HepG2 (cell line): ENCODE data around the gene POGK. TPM values are rescaled to one million over a fixed set of nuclear protein-coding genes. Genes with fewer than 3 reads are reported as not detected.

ENCODE experiments used
- ATRX ChIP-seq: sonication (generic); formaldehyde crosslinking; IDR thresholded peaks from 2 replicates; pipeline ENCODE4 v1.4.0; 2020; ENCODE audit warnings: missing genetic modification reagents, borderline replicate concordance
- E2F1 ChIP-seq: sonication (generic); formaldehyde crosslinking; IDR thresholded peaks from 2 replicates; pipeline ENCODE4 v1.5.0; 2020; ENCODE audit warnings: missing genetic modification reagents
- FOXK1 ChIP-seq: sonication (generic); formaldehyde crosslinking; IDR thresholded peaks from 2 replicates; pipeline ENCODE4 v1.4.0; 2020; ENCODE audit warnings: low read depth, missing genetic modification reagents, borderline replicate concordance
- FOXO4 ChIP-seq: sonication (generic); formaldehyde crosslinking; conservative IDR thresholded peaks from 2 replicates; pipeline ENCODE4 v1.8.1; 2023; ENCODE audit warnings: missing genetic modification reagents
- HNRNPK ChIP-seq: fragments of 200-400 bp; formaldehyde crosslinking; IDR thresholded peaks from 2 replicates; pipeline ENCODE4 v1.6.1; 2018; ENCODE audit warnings: low read length, low read depth, moderate library complexity, mild to moderate bottlenecking; ENCODE audit not compliant: poor library complexity, severe bottlenecking
- HOXA9 ChIP-seq: sonication (generic); formaldehyde crosslinking; IDR thresholded peaks from 2 replicates; pipeline ENCODE4 v1.8.1; 2022; ENCODE audit warnings: missing genetic modification reagents, mild to moderate bottlenecking, moderate library complexity, borderline replicate concordance
- HOXD1 ChIP-seq: sonication (generic); formaldehyde crosslinking; IDR thresholded peaks from 2 replicates; pipeline ENCODE4 v1.5.0; 2020; ENCODE audit warnings: missing genetic modification reagents
- NKX3-1 ChIP-seq: sonication (generic); formaldehyde crosslinking; IDR thresholded peaks from 2 replicates; pipeline ENCODE4 v1.5.0; 2020; ENCODE audit warnings: missing genetic modification reagents
- ZBTB34 ChIP-seq: sonication (generic); formaldehyde crosslinking; IDR thresholded peaks from 2 replicates; pipeline ENCODE4 v1.8.0; 2022; ENCODE audit warnings: mild to moderate bottlenecking, missing genetic modification reagents
- ZEB1 ChIP-seq: IDR thresholded peaks from 2 replicates; pipeline ENCODE4 v1.6.1; 2012; ENCODE audit warnings: mild to moderate bottlenecking, low read depth, inconsistent platforms; ENCODE audit not compliant: insufficient replicate concordance
- ZKSCAN5 ChIP-seq: sonication (generic); formaldehyde crosslinking; IDR thresholded peaks from 2 replicates; pipeline ENCODE4 v1.5.1; 2020; ENCODE audit warnings: mild to moderate bottlenecking, missing genetic modification reagents
- ZNF331 ChIP-seq: sonication (generic); formaldehyde crosslinking; IDR thresholded peaks from 2 replicates; pipeline ENCODE4 v1.4.0; 2020; ENCODE audit warnings: missing genetic modification reagents
- ZNF431 ChIP-seq: sonication (generic); formaldehyde crosslinking; IDR thresholded peaks from 2 replicates; pipeline ENCODE4 v1.9.0; 2022; ENCODE audit warnings: missing genetic modification reagents, low read depth, mild to moderate bottlenecking, borderline replicate concordance
- polyA plus RNA-seq, 8 experiments: library from polyadenylated mRNA; depleted of rRNA in 3 of 8; stranded (reverse) in 7 of 8; unstranded in 1 of 8; fragments of >200 nt; fragmentation: Illumina TruSeq in 4 of 8; extraction: Trizol in 4 of 8; gene quantifications; 2 replicates each; pipeline versions ENCODE4 v1.2.1 to v1.2.3, GENCODE V29; 2011 to 2016; ENCODE audit warnings: low read depth in 4 of 8, missing spikeins in 1 of 8, mixed read lengths in 1 of 8; ENCODE audit not compliant: insufficient read depth in 1 of 8
- total RNA-seq, 5 experiments: library from RNA; depleted of rRNA; stranded (reverse); fragments of >200 nt; fragmentation: Illumina TruSeq; extraction: Trizol; gene quantifications; 2 replicates each; pipeline ENCODE4 v1.2.3, GENCODE V29; 2016; ENCODE audit warnings: low read depth in 1 of 5
- TF ChIP-seq, protein P1 (sequence below): IDR thresholded peaks from 2 replicates; pipeline ENCODE4 v1.6.1; 2016
- TF ChIP-seq, protein P2 (sequence below), 2 experiments: sonication (generic) in 1 of 2; formaldehyde crosslinking in 1 of 2; IDR thresholded peaks; 2 replicates each; pipeline versions ENCODE4 v1.4.0 to v1.6.1; 2018 to 2020; ENCODE audit warnings: missing genetic modification reagents in 2 of 2, borderline replicate concordance in 1 of 2, low read depth in 1 of 2, mild to moderate bottlenecking in 1 of 2, missing biosample characterization in 1 of 2
- TF ChIP-seq, protein P3 (sequence below): sonication (generic); formaldehyde crosslinking; IDR thresholded peaks from 2 replicates; pipeline ENCODE4 v1.4.0; 2020; ENCODE audit warnings: missing genetic modification reagents
- TF ChIP-seq, protein P4 (sequence below): sonication (generic); formaldehyde crosslinking; IDR thresholded peaks from 2 replicates; pipeline ENCODE4 v1.4.0; 2020; ENCODE audit warnings: missing genetic modification reagents

Gene POGK
- total and polyA plus RNA-seq, 2 of the 13 experiments (the other 11 are each of a cell fraction or from before 2014, with no cell fraction given): 4.8 to 16.2 TPM

DNA sequence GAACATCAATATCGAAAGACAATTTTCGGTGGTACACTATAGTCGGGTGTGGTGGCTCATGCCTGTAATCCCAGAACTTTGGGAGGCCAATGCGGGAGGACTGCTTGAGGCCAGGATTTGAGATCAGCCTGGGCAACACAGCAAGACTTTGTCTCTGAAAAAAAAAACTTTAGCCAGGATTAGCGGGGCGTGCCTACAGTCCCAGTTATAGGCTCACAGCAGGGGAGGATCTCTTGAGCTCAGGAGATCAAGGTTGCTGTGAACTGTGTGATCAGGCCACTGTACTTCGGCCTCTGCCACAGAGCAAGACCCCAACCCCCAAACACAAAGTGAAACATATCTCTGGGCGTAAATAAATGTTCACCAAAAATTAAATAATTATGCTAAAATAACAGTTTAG lies 35.2 kb downstream of the POGK start (continued):
- TF ChIP-seq, protein P1, sequence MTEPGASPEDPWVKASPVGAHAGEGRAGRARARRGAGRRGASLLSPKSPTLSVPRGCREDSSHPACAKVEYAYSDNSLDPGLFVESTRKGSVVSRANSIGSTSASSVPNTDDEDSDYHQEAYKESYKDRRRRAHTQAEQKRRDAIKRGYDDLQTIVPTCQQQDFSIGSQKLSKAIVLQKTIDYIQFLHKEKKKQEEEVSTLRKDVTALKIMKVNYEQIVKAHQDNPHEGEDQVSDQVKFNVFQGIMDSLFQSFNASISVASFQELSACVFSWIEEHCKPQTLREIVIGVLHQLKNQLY (CRISPR knock-in tag): no peak
- TF ChIP-seq ATRX (no peak), HOXD1 (CRISPR knock-in tag) (no peak), ZBTB34 (CRISPR knock-in tag) (no peak), NKX3-1 (CRISPR knock-in tag) (no peak), HNRNPK (no peak), FOXK1 (CRISPR knock-in tag) (peak; percentile 12; the same call in 1 of the 2 replicates), HOXA9 (CRISPR knock-in tag) (no peak), ZEB1 (no peak), ZNF331 (CRISPR knock-in tag) (0 out of 2 replicates have a peak, but pooled peaks have one; percentile 30), E2F1 (CRISPR knock-in tag) (no peak), FOXO4 (CRISPR knock-in tag) (no peak), ZNF431 (CRISPR knock-in tag) (no peak), ZKSCAN5 (CRISPR knock-in tag) (no peak)
- TF ChIP-seq, protein P2, sequence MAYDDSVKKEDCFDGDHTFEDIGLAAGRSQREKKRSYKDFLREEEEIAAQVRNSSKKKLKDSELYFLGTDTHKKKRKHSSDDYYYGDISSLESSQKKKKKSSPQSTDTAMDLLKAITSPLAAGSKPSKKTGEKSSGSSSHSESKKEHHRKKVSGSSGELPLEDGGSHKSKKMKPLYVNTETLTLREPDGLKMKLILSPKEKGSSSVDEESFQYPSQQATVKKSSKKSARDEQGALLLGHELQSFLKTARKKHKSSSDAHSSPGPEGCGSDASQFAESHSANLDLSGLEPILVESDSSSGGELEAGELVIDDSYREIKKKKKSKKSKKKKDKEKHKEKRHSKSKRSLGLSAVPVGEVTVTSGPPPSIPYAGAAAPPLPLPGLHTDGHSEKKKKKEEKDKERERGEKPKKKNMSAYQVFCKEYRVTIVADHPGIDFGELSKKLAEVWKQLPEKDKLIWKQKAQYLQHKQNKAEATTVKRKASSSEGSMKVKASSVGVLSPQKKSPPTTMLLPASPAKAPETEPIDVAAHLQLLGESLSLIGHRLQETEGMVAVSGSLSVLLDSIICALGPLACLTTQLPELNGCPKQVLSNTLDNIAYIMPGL (CRISPR knock-in tag; IDR thresholded peaks at IDR 0.05; ENCODE audit: borderline replicate concordance in 1 of 2, low read depth in 1 of 2): no peak
- TF ChIP-seq, protein P3, sequence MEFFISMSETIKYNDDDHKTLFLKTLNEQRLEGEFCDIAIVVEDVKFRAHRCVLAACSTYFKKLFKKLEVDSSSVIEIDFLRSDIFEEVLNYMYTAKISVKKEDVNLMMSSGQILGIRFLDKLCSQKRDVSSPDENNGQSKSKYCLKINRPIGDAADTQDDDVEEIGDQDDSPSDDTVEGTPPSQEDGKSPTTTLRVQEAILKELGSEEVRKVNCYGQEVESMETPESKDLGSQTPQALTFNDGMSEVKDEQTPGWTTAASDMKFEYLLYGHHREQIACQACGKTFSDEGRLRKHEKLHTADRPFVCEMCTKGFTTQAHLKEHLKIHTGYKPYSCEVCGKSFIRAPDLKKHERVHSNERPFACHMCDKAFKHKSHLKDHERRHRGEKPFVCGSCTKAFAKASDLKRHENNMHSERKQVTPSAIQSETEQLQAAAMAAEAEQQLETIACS (CRISPR knock-in tag): no peak
- TF ChIP-seq, protein P4, sequence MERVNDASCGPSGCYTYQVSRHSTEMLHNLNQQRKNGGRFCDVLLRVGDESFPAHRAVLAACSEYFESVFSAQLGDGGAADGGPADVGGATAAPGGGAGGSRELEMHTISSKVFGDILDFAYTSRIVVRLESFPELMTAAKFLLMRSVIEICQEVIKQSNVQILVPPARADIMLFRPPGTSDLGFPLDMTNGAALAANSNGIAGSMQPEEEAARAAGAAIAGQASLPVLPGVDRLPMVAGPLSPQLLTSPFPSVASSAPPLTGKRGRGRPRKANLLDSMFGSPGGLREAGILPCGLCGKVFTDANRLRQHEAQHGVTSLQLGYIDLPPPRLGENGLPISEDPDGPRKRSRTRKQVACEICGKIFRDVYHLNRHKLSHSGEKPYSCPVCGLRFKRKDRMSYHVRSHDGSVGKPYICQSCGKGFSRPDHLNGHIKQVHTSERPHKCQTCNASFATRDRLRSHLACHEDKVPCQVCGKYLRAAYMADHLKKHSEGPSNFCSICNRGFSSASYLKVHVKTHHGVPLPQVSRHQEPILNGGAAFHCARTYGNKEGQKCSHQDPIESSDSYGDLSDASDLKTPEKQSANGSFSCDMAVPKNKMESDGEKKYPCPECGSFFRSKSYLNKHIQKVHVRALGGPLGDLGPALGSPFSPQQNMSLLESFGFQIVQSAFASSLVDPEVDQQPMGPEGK: 0 out of 2 replicates have a peak, but pooled peaks have one; percentile 16
